Mesendoderm (in vitro differentiated cells): ENCODE results near the gene ZBED1.
A peak's percentile ranks its signal among the peaks of the same experiment; 100 is the strongest.

ENCODE experiments used
- DNase-seq: peaks from one replicate; pipeline ENCODE4 v3.0.0; 2013
- H2AK5ac ChIP-seq: 2 replicates; pipeline ENCODE4 v1.6.1; 2013; ENCODE audit warnings: low read length, inconsistent platforms
- H2BK120ac ChIP-seq: 2 replicates; pipeline ENCODE4 v1.6.1; 2013; ENCODE audit warnings: low read depth, mild to moderate bottlenecking, low read length, moderate library complexity, mixed read lengths
- H2BK15ac ChIP-seq: replicated peaks from 2 replicates; pipeline ENCODE4 v1.6.1; 2013; ENCODE audit warnings: low read depth, mild to moderate bottlenecking, moderate library complexity
- H2BK5ac ChIP-seq: 2 replicates; pipeline ENCODE4 v1.6.1; 2013; ENCODE audit warnings: low read length, inconsistent platforms
- H3K18ac ChIP-seq: 2 replicates; pipeline ENCODE4 v1.6.1; 2013; ENCODE audit warnings: mild to moderate bottlenecking, low read length, mixed read lengths
- H3K23ac ChIP-seq: one replicate; pipeline ENCODE4 v1.6.1; 2013; ENCODE audit warnings: low read length
- H3K27ac ChIP-seq: 2 replicates; pipeline ENCODE4 v1.5.1; 2013; ENCODE audit warnings: low read depth, mild to moderate bottlenecking, inconsistent platforms, low read length, moderate library complexity
- H3K27me3 ChIP-seq: 2 replicates; pipeline ENCODE4 v1.6.1; 2013; ENCODE audit warnings: low read length, control low read depth, mild to moderate bottlenecking, inconsistent platforms; ENCODE audit not compliant: insufficient read depth, poor library complexity
- H3K36me3 ChIP-seq: 2 replicates; pipeline ENCODE4 v1.6.1; 2013; ENCODE audit warnings: low read length, inconsistent platforms; ENCODE audit not compliant: control insufficient read depth, insufficient read depth
- H3K4ac ChIP-seq: one replicate; pipeline ENCODE4 v1.6.1; 2013; ENCODE audit warnings: low read depth, mild to moderate bottlenecking, low read length, moderate library complexity
- H3K4me1 ChIP-seq: 2 replicates; pipeline ENCODE4 v1.6.1; 2013; ENCODE audit warnings: low read depth, low read length, inconsistent platforms; ENCODE audit not compliant: control insufficient read depth
- H3K4me2 ChIP-seq: 2 replicates; pipeline ENCODE4 v1.6.1; 2013; ENCODE audit warnings: low read length
- H3K4me3 ChIP-seq: 2 replicates; pipeline ENCODE4 v1.5.1; 2013; ENCODE audit warnings: mild to moderate bottlenecking, low read length
- H3K56ac ChIP-seq: one replicate; pipeline ENCODE4 v1.6.1; 2013; ENCODE audit warnings: low read length
- H3K79me1 ChIP-seq: 2 replicates; pipeline ENCODE4 v1.6.1; 2013; ENCODE audit warnings: low read length, inconsistent platforms
- H3K79me2 ChIP-seq: 2 replicates; pipeline ENCODE4 v1.6.1; 2013; ENCODE audit warnings: mild to moderate bottlenecking, low read length; ENCODE audit not compliant: control insufficient read depth, insufficient read depth
- H3K9ac ChIP-seq: 2 replicates; pipeline ENCODE4 v1.6.1; 2013; ENCODE audit warnings: low read length, inconsistent platforms
- H4K5ac ChIP-seq: one replicate; pipeline ENCODE4 v1.6.1; 2013; ENCODE audit warnings: low read length
- H4K8ac ChIP-seq: one replicate; pipeline ENCODE4 v1.6.1; 2013; ENCODE audit warnings: low read depth, mild to moderate bottlenecking, control low read depth, low read length, moderate library complexity
- WGBS: extraction: QIAGEN DNeasy Blood & Tissue Kit; methylation state at CpG from one replicate; pipeline ENCODE4 v1.1.7; 2013; ENCODE audit warnings: low lambda C conversion rate, missing lambda C conversion rate; ENCODE audit not compliant: insufficient coverage; ENCODE audit errors: extremely low coverage; 5-methylcytosine and 5-hydroxymethylcytosine counted together

ZBED1 gene

GRCh38 chrX:2445662-2446623, 54.8 kb downstream of the ZBED1 start:
- Histone ChIP-seq H3K4ac (no peak overlapping the region), H3K56ac (no peak overlapping the region), H2BK5ac (no peak overlapping the region), H4K8ac (no peak overlapping the region), H3K27me3 (no peaks in the 10 kb centered on the region), H3K4me3 (no peak overlapping the region), H3K4me1 (no peaks in the 10 kb centered on the region), H3K4me2 (no peak overlapping the region), H2AK5ac (no peak overlapping the region), H4K5ac (no peak overlapping the region), H3K79me1 (peaks cover 16% of the 10 kb centered on the region), H3K18ac (no peak overlapping the region), H3K27ac (no peak overlapping the region), H3K23ac (no peak overlapping the region), H3K9ac (no peak overlapping the region), H2BK15ac (no peak overlapping the region), H2BK120ac (no peak overlapping the region), H3K36me3 (no peaks in the 10 kb centered on the region), H3K79me2 (peaks cover 7% of the 10 kb centered on the region)
- no CpG with 5 or more reads among the region's 31 CpGs for WGBS
- peak; percentile 43 for DNase-seq

GRCh38 chrX:2442694-2443093, 58.1 kb downstream of the ZBED1 start:
- Histone ChIP-seq H3K4me2 (no peak overlapping the region), H2BK120ac (no peak overlapping the region), H3K4me3 (no peak overlapping the region), H3K36me3 (no peaks in the 10 kb centered on the region), H2BK5ac (no peak overlapping the region), H3K79me2 (peaks cover 7% of the 10 kb centered on the region), H3K4ac (no peak overlapping the region), H3K18ac (no peak overlapping the region), H4K5ac (no peak overlapping the region), H3K9ac (no peak overlapping the region), H3K4me1 (no peaks in the 10 kb centered on the region), H3K56ac (no peak overlapping the region), H2AK5ac (no peak overlapping the region), H3K23ac (no peak overlapping the region), H3K27me3 (no peaks in the 10 kb centered on the region), H4K8ac (no peak overlapping the region), H3K27ac (no peak overlapping the region), H3K79me1 (peaks cover 16% of the 10 kb centered on the region), H2BK15ac (no peak overlapping the region)
- DNase-seq = no peak
- no CpG with 5 or more reads among the region's 7 CpGs for WGBS

DNA sequence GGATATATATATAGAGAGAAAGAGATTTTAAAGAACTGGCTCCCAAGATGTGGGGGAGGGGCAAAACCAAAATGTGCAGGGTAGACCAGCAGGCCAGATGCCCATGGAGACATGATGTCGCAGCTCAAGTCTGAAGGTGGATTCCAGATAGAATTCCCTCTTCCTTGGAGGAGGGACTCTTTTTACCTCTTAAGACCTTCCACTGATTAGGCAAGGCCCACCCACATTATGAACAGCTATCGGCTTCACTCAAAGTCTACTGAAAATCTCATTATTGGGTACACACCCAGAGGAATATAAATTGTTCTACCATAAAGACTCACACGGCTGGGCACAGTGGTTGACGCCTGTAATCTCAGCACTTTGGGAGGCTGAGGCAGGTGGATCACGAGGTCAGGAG, 59.3 kb downstream of the ZBED1 start:
- DNase-seq = no peak
- WGBS = no CpG with 5 or more reads among the region's 5 CpGs
- no peak overlapping the region for H3K23ac ChIP-seq
- H3K4me2 ChIP-seq = no peak overlapping the region
- H3K36me3 ChIP-seq = no peaks in the 10 kb centered on the region
- no peak overlapping the region for H2BK5ac ChIP-seq
- no peak overlapping the region for H3K18ac ChIP-seq
- H3K9ac ChIP-seq = no peak overlapping the region
- H3K27me3 ChIP-seq = no peaks in the 10 kb centered on the region
- no peak overlapping the region for H3K56ac ChIP-seq
- H2AK5ac ChIP-seq = no peak overlapping the region
- H2BK120ac ChIP-seq = no peak overlapping the region
- no peak overlapping the region for H3K4ac ChIP-seq
- no peak overlapping the region for H4K8ac ChIP-seq
- no peak overlapping the region for H3K4me3 ChIP-seq
- H2BK15ac ChIP-seq = no peak overlapping the region
- no peak overlapping the region for H4K5ac ChIP-seq
- H3K79me1 ChIP-seq = peaks cover 7% of the 10 kb centered on the region
- H3K79me2 ChIP-seq = peaks cover 3% of the 10 kb centered on the region
- H3K27ac ChIP-seq = no peak overlapping the region
- H3K4me1 ChIP-seq = no peaks in the 10 kb centered on the region

DNA sequence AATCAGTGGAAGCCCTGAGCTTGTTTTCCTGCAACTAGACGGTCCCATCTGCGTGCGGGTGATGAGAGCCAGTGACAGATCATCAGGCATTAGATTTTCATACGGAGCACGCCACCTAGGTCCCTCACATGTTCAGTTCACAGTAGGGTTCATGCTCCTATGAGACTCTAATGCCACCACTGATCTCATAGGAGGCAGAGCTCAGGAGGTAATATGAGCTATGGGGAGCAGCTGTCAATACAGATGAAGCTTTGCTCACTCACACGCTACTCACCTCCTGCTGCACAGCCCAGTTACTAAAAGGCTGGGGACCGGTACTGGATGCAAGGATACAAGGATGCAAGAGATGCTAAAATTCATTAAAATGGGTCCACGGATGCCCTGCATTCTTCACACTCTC, 61.2 kb downstream of the ZBED1 start:
- Histone ChIP-seq H4K8ac (no peak overlapping the region), H3K36me3 (no peaks in the 10 kb centered on the region), H2BK5ac (no peak overlapping the region), H3K4me2 (no peak overlapping the region), H3K23ac (no peak overlapping the region), H2AK5ac (no peak overlapping the region), H2BK120ac (no peak overlapping the region), H3K4me1 (no peaks in the 10 kb centered on the region), H3K56ac (no peak overlapping the region), H3K4ac (no peak overlapping the region), H3K4me3 (no peak overlapping the region), H3K9ac (no peak overlapping the region), H3K79me1 (peaks cover 3% of the 10 kb centered on the region), H2BK15ac (no peak overlapping the region), H3K79me2 (no peaks in the 10 kb centered on the region), H4K5ac (no peak overlapping the region), H3K18ac (no peak overlapping the region), H3K27ac (no peak overlapping the region), H3K27me3 (no peaks in the 10 kb centered on the region)
- no peak for DNase-seq
- WGBS = no CpG with 5 or more reads among the region's 8 CpGs
